Neural progenitor cell (in vitro differentiated cells): ENCODE results near the gene PITPNM1. TPM values are rescaled to one million over a fixed set of nuclear protein-coding genes. Genes with fewer than 3 reads are reported as not detected.
A peak's percentile ranks its signal among the peaks of the same experiment; 100 is the strongest.

Source experiments
- DNase-seq: peaks from one replicate; pipeline ENCODE4 v3.0.0-alpha.2; 2016; ENCODE audit warnings: low spot score
- H2AFZ ChIP-seq: fragments of 200-600 bp; sonication (generic); replicated peaks from 2 replicates; pipeline ENCODE4 v1.6.1; 2016; ENCODE audit warnings: antibody characterized with exemption
- H3F3A ChIP-seq: fragments of 200-600 bp; sonication (generic); 2 replicates; pipeline ENCODE4 v1.6.1; 2016; ENCODE audit warnings: antibody characterized with exemption, low read depth
- H3K27ac ChIP-seq: fragments of 200-600 bp; sonication (generic); 2 replicates; pipeline ENCODE4 v1.5.1; 2016; ENCODE audit warnings: mild to moderate bottlenecking
- H3K27me3 ChIP-seq: fragments of 200-600 bp; sonication (generic); 2 replicates; pipeline ENCODE4 v1.6.1; 2016; ENCODE audit warnings: mild to moderate bottlenecking, moderate library complexity
- H3K36me3 ChIP-seq: fragments of 200-600 bp; sonication (generic); 2 replicates; pipeline ENCODE4 v1.5.1; 2016
- H3K4me1 ChIP-seq: fragments of 200-600 bp; sonication (generic); 2 replicates; pipeline ENCODE4 v1.6.1; 2016; ENCODE audit warnings: mixed run types
- H3K4me2 ChIP-seq: fragments of 200-600 bp; sonication (generic); 2 replicates; pipeline ENCODE4 v1.6.1; 2016
- H3K4me3 ChIP-seq: fragments of 200-600 bp; sonication (generic); 2 replicates; pipeline ENCODE4 v1.5.1; 2016
- H3K79me2 ChIP-seq: fragments of 200-600 bp; sonication (generic); 2 replicates; pipeline ENCODE4 v1.6.1; 2016; ENCODE audit warnings: low read depth
- H3K9ac ChIP-seq: fragments of 200-600 bp; sonication (generic); 2 replicates; pipeline ENCODE4 v1.6.1; 2016
- H3K9me3 ChIP-seq: fragments of 200-600 bp; sonication (generic); 2 replicates; pipeline ENCODE4 v1.5.1; 2016; ENCODE audit warnings: low read depth
- H4K20me1 ChIP-seq: fragments of 200-600 bp; sonication (generic); 2 replicates; pipeline ENCODE4 v1.6.1; 2016; ENCODE audit warnings: low read depth
- H3K27ac Mint-ChIP-seq: 3 replicates; pipeline ENCODE4 v1.8.0; 2021; ENCODE audit warnings: mixed read lengths
- H3K27me3 Mint-ChIP-seq: 2 replicates; pipeline ENCODE4 v1.8.0; 2022; ENCODE audit warnings: low read depth, mild to moderate bottlenecking, inconsistent platforms, moderate library complexity, mixed read lengths; ENCODE audit not compliant: insufficient read depth
- H3K36me3 Mint-ChIP-seq: 3 replicates; pipeline ENCODE4 v1.8.0; 2021; ENCODE audit warnings: mixed read lengths
- H3K4me1 Mint-ChIP-seq: 3 replicates; pipeline ENCODE4 v1.8.0; 2021; ENCODE audit warnings: mixed read lengths
- H3K4me3 Mint-ChIP-seq: 3 replicates; pipeline ENCODE4 v1.8.0; 2021; ENCODE audit warnings: mild to moderate bottlenecking, moderate library complexity, mixed read lengths
- H3K9me3 Mint-ChIP-seq: 3 replicates; pipeline ENCODE4 v1.8.0; 2020; ENCODE audit warnings: mixed read lengths
- CTCF ChIP-seq: fragments of 200-600 bp; sonication (generic); IDR thresholded peaks from 2 replicates; pipeline ENCODE4 v1.5.1; 2017; ENCODE audit warnings: antibody characterized with exemption, mild to moderate bottlenecking
- EZH2 ChIP-seq: fragments of 200-600 bp; sonication (generic); IDR thresholded peaks from 2 replicates; pipeline ENCODE4 v1.6.1; 2017; ENCODE audit warnings: antibody characterized with exemption, mild to moderate bottlenecking, moderate library complexity
- EZH2phosphoT487 ChIP-seq: fragments of 200-600 bp; sonication (generic); IDR thresholded peaks from 2 replicates; pipeline ENCODE4 v1.6.1; 2017; ENCODE audit warnings: antibody characterized with exemption
- total RNA-seq: library from RNA; depleted of rRNA; stranded (reverse); fragments of >200 nt; gene quantifications from 2 replicates; pipeline ENCODE4 v1.2.3, GENCODE V29; 2015; ENCODE audit warnings: low replicate concordance

PITPNM1 gene
- total RNA-seq, 1 donor from 2014 or later = 7.7 TPM

GRCh38 chr11:67490727-67491065 lies 14.5 kb downstream of the PITPNM1 start:
- TF ChIP-seq CTCF = no peak
- TF ChIP-seq EZH2 = no peak
- TF ChIP-seq EZH2phosphoT487 = no peak
- Histone ChIP-seq H3K9ac (no peak overlapping the region), H3K79me2 (no peaks in the 10 kb centered on the region), H2AFZ (no peak overlapping the region), H3K4me3 (no peak overlapping the region), H3K4me1 (no peaks in the 10 kb centered on the region), H3K4me2 (no peak overlapping the region), H3F3A (no peaks in the 10 kb centered on the region), H3K27me3 (no peaks in the 10 kb centered on the region), H4K20me1 (no peaks in the 10 kb centered on the region), H3K27ac (no peak overlapping the region), H3K36me3 (no peaks in the 10 kb centered on the region), H3K9me3 (no peaks in the 10 kb centered on the region)
- H3K36me3 Mint-ChIP-seq = peaks cover 15% of the 10 kb centered on the region
- no peak for DNase-seq
- H3K27me3 Mint-ChIP-seq = no peaks in the 10 kb centered on the region
- H3K4me3 Mint-ChIP-seq = no peak overlapping the region
- no peaks in the 10 kb centered on the region for H3K9me3 Mint-ChIP-seq
- peak overlapping the region; percentile 96 for H3K27ac Mint-ChIP-seq
- H3K4me1 Mint-ChIP-seq = peaks cover 13% of the 10 kb centered on the region

DNA sequence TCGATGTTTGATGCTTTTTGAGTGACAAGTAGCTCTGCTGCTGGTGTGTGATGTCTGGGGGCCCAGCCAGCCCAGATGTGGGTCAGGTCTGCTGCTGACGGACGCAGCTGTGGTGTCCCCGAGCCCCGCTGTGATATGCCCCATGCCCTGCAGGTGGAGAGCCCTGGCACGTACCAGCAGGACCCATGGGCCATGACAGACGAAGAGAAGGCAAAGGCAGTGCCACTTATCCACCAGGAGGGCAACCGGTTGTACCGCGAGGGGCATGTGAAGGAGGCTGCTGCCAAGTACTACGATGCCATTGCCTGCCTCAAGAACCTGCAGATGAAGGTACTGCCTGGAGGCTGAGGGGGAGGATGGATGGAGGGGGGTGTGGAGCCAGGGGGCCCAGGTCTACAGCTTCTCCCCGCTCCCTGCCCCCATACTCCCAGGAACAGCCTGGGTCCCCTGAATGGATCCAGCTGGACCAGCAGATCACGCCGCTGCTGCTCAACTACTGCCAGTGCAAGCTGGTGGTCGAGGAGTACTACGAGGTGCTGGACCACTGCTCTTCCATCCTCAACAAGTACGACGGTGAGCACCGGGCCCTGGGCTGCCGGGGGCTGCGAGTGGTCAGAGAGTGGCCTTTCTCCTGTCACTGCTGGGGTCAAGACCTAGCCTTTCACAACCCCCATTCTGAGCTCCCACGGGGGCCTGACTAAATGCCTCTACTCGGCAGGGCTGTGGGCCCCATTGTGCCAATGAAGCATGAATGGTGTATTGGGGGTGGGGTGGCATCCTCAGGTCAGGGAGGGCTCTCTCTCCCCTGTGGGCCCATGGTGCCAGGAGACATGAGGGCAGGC lies 15.1 kb downstream of the PITPNM1 start:
- TF ChIP-seq EZH2phosphoT487 = no peak
- TF ChIP-seq CTCF = no peak
- TF ChIP-seq EZH2 = no peak
- no peak overlapping the region for H3K4me2 ChIP-seq

DNA sequence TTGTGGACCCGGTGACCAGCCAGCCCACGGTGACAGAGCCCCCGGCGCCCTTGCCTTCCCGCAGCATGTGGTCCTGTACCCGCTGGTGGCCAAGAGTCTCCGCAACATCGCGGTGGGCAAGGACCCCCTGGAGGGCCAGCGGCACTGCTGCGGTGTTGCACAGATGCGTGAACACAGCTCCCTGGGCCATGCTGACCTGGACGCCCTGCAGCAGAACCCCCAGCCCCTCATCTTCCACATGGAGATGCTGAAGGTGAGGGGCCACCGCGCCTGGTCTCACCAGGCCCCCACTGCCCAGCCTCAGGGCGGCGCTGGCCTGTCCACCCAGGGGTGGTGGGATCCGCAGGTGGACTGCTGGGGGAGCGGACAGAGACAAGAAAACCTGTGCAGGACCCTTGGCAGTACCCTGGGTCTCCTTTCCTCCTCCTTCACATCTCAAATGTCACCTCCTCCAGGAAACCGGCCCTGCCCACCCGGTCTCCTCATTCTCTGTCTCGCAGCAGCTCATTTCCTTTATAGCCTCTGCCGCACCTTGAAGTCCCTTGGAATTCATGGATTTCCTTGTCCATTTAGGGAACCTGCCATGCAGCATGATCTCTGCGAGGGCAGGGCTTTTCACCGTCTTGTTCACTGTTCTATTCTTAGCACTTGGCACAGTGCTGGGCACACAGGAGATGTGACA lies 15.8 kb downstream of the PITPNM1 start:
- Histone ChIP-seq H3K79me2 (peaks cover 4% of the 10 kb centered on the region), H2AFZ (no peak overlapping the region), H3K9ac (no peak overlapping the region), H4K20me1 (no peaks in the 10 kb centered on the region), H3K4me3 (no peak overlapping the region), H3K27me3 (no peaks in the 10 kb centered on the region), H3K36me3 (no peaks in the 10 kb centered on the region), H3K4me2 (no peak overlapping the region), H3K4me1 (no peaks in the 10 kb centered on the region), H3K27ac (no peak overlapping the region), H3K9me3 (no peaks in the 10 kb centered on the region), H3F3A (no peaks in the 10 kb centered on the region)
- H3K4me1 Mint-ChIP-seq = peaks cover 22% of the 10 kb centered on the region
- H3K27ac Mint-ChIP-seq = no peak overlapping the region
- no peak for DNase-seq
- no peaks in the 10 kb centered on the region for H3K9me3 Mint-ChIP-seq
- H3K4me3 Mint-ChIP-seq = peak overlapping the region; percentile 28
- no peaks in the 10 kb centered on the region for H3K27me3 Mint-ChIP-seq
- TF ChIP-seq EZH2phosphoT487 (no peak), EZH2 (no peak), CTCF (no peak)
- peaks cover 19% of the 10 kb centered on the region for H3K36me3 Mint-ChIP-seq

More for the DNA sequence above, 15.1 kb downstream of the PITPNM1 start:
- H3K27me3 ChIP-seq = no peaks in the 10 kb centered on the region
- no peak for DNase-seq
- peak overlapping the region; percentile 28 for H3K4me3 Mint-ChIP-seq
- no peaks in the 10 kb centered on the region for H3K79me2 ChIP-seq
- no peak overlapping the region for H3K27ac Mint-ChIP-seq
- H2AFZ ChIP-seq = no peak overlapping the region
- no peaks in the 10 kb centered on the region for H3K9me3 Mint-ChIP-seq
- no peaks in the 10 kb centered on the region for H3K27me3 Mint-ChIP-seq
- H4K20me1 ChIP-seq = no peaks in the 10 kb centered on the region
- no peak overlapping the region for H3K27ac ChIP-seq
- H3K4me1 ChIP-seq = no peaks in the 10 kb centered on the region
- H3K4me1 Mint-ChIP-seq = peaks cover 15% of the 10 kb centered on the region
- H3F3A ChIP-seq = no peaks in the 10 kb centered on the region
- H3K4me3 ChIP-seq = no peak overlapping the region
- no peaks in the 10 kb centered on the region for H3K9me3 ChIP-seq
- H3K36me3 Mint-ChIP-seq = peaks cover 15% of the 10 kb centered on the region
- H3K36me3 ChIP-seq = no peaks in the 10 kb centered on the region
- H3K9ac ChIP-seq = no peak overlapping the region
